ENCODE results near the gene CREB3L2. TPM values are rescaled to one million over a fixed set of nuclear protein-coding genes. Genes with fewer than 3 reads are reported as not detected.
A peak's percentile ranks its signal among the peaks of the same experiment; 100 is the strongest.

Gene CREB3L2
- total RNA-seq, 1 experiment from 2014 or later: 18.1 TPM

DNA sequence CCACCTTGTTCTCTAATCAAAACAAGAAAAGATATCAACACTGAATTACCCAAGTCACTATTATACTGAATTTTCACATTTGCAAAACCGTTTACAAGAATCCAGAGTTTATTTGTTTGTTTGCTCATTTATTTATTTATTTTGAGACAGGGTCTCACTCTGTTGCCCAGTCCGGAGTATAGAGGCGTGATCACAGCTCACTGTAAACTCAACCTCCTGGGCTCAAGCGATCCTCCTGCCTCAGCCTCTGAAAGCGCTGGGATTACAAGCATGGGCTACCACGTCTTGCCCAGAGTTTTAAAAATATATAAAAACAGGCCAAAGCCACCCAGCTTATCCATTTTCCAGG is 8.5 kb downstream of the CREB3L2 start:
- ATAC-seq (no peak), DNase-seq (no peak)
- Histone ChIP-seq H3K9me2 (replicated peaks; ENCODE audit: low read length) (no peaks in the 10 kb centered on the region), H3K27me3 (ENCODE audit: low read length) (no peaks in the 10 kb centered on the region), H3K4me2 (ENCODE audit: low read length) (no peak overlapping the region), H3F3A (ENCODE audit: low read length, unreplicated experiment) (no peaks in the 10 kb centered on the region), H3K4me1 (ENCODE audit: insufficient read depth, low read length) (peaks cover 1% of the 10 kb centered on the region; the same call in 1 of the 2 replicates), H2AFZ (ENCODE audit: low read length) (no peak overlapping the region), H3K36me3 (ENCODE audit: low read depth, low read length) (no peaks in the 10 kb centered on the region), H4K20me1 (ENCODE audit: low read length) (no peaks in the 10 kb centered on the region), H3K4me3 (ENCODE audit: low read length) (no peak overlapping the region), H3K9me3 (ENCODE audit: low read length) (no peaks in the 10 kb centered on the region), H3K9ac (ENCODE audit: low read length) (no peak overlapping the region), H3K27ac (ENCODE audit: low read length) (no peak overlapping the region), H3K79me2 (ENCODE audit: low read length) (peaks cover 61% of the 10 kb centered on the region)
- ChIA-PET CTCF (no interaction called here), POLR2A (ENCODE audit: unreplicated experiment) (no interaction called here)
- TF ChIP-seq EZH2phosphoT487 (IDR thresholded peaks at IDR 0.05; ENCODE audit: borderline replicate concordance, low read length) (no peak), CTCF (conservative IDR thresholded peaks at IDR 0.05; ENCODE audit: low read depth, low read length) (no peak), EZH2 (IDR thresholded peaks at IDR 0.05; ENCODE audit: low read length, unreplicated experiment) (no peak)
- intact Hi-C loops (cut with micrococcal nuclease): no loop called here
- no TSS peak for BruUV-seq (replicated peaks)

GRCh38 chr7:137992550-137993394 is 9.1 kb downstream of the CREB3L2 start:
- BruUV-seq (replicated peaks): no TSS peak
- POLR2A ChIA-PET (ENCODE audit: unreplicated experiment): no interaction called here
- no peak overlapping the region for H3K9ac ChIP-seq (ENCODE audit: low read length)

More at GRCh38 chr7:137992550-137993394, 9.1 kb downstream of the CREB3L2 start:
- H3K9me3 ChIP-seq (ENCODE audit: low read length): no peaks in the 10 kb centered on the region
- H3K27me3 ChIP-seq (ENCODE audit: low read length): no peaks in the 10 kb centered on the region
- intact Hi-C loops (cut with micrococcal nuclease): no loop called here
- no peaks in the 10 kb centered on the region for H3K36me3 ChIP-seq (ENCODE audit: low read depth, low read length)
- no peak overlapping the region for H3K4me2 ChIP-seq (ENCODE audit: low read length)
- DNase-seq (no peak), ATAC-seq (peak; percentile 45)
- no peaks in the 10 kb centered on the region for H3F3A ChIP-seq (ENCODE audit: low read length, unreplicated experiment)
- H2AFZ ChIP-seq (ENCODE audit: low read length): no peak overlapping the region
- H3K79me2 ChIP-seq (ENCODE audit: low read length): peaks cover 55% of the 10 kb centered on the region
- no peak overlapping the region for H3K4me3 ChIP-seq (ENCODE audit: low read length)
- no peaks in the 10 kb centered on the region for H3K4me1 ChIP-seq (ENCODE audit: insufficient read depth, low read length)
- CTCF ChIA-PET: no interaction called here
- no peaks in the 10 kb centered on the region for H4K20me1 ChIP-seq (ENCODE audit: low read length)
- H3K9me2 ChIP-seq (replicated peaks; ENCODE audit: low read length): no peaks in the 10 kb centered on the region
- no peak for TF ChIP-seq EZH2 (IDR thresholded peaks at IDR 0.05; ENCODE audit: low read length, unreplicated experiment)
- TF ChIP-seq CTCF (conservative IDR thresholded peaks at IDR 0.05; ENCODE audit: low read depth, low read length): no peak
- TF ChIP-seq EZH2phosphoT487 (IDR thresholded peaks at IDR 0.05; ENCODE audit: borderline replicate concordance, low read length): no peak
- H3K27ac ChIP-seq (ENCODE audit: low read length): no peak overlapping the region

Measured in PC-3 (cell line).